ENCODE data around the gene MYMX. TPM values are rescaled to one million over a fixed set of nuclear protein-coding genes. Genes with fewer than 3 reads are reported as not detected.
A peak's percentile ranks its signal among the peaks of the same experiment; 100 is the strongest.

MYMX gene
- total RNA-seq, 1 donor from 2014 or later, result not detected

DNA sequence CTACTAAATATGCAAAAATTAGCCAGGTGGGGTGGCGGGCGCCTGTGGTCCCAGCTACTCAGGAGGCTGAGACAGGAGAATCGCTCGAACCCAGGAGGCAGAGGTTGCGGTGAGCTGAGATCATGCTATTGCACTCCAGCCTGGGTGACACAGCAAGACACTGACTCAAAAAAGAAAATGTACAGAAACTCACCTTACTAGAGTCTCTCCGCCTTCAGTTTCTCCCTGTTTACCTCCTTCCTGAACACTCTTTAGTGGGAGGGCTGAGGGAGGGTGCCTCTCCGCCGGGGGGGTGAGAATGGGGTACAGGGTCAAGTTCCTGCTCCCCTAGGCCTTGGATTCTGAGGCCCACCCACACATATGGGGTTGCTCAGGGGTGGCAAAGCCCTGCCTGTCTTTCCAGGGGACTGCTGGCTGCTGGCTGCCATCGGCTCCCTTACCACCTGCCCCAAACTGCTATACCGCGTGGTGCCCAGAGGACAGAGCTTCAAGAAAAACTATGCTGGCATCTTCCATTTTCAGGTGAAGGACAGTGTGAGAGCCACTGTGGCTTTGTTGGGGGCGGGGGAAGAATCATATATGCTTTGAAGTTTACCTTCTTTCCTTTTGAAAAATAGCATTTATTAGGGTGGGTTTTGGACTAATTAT lies 44.7 kb upstream of the MYMX start:
- H3K9me3 Mint-ChIP-seq, result no peaks in the 10 kb centered on the region
- ChIA-PET CTCF (interaction anchor here (0.8 to 2.2 kb wide), 11 partner anchors 11 to 166 kb away, joined by 3 to 39 read pairs (median 4); partner anchors contain the start of gene AARS2), POLR2A (interaction anchor here (0.6 to 1.5 kb wide), 2 partner anchors 75 to 141 kb away, joined by 3 to 5 read pairs; partner anchors contain the start of genes AARS2 and HSP90AB1)
- H3K36me3 Mint-ChIP-seq (ENCODE audit: low read depth), result no peaks in the 10 kb centered on the region
- intact Hi-C loops (cut with micrococcal nuclease), result loop anchor here (1.0 to 5.0 kb wide), 6 partner anchors 66 to 285 kb away; partner anchors contain the start of genes AARS2 and NFKBIE
- DNase-seq, result no peak
- no peak overlapping the region for H3K4me3 Mint-ChIP-seq
- peaks cover 9% of the 10 kb centered on the region for H3K4me1 Mint-ChIP-seq
- no peak overlapping the region for H3K27ac Mint-ChIP-seq
- ATAC-seq (ENCODE audit: low read depth), result no peak
- TF ChIP-seq, protein P1, sequence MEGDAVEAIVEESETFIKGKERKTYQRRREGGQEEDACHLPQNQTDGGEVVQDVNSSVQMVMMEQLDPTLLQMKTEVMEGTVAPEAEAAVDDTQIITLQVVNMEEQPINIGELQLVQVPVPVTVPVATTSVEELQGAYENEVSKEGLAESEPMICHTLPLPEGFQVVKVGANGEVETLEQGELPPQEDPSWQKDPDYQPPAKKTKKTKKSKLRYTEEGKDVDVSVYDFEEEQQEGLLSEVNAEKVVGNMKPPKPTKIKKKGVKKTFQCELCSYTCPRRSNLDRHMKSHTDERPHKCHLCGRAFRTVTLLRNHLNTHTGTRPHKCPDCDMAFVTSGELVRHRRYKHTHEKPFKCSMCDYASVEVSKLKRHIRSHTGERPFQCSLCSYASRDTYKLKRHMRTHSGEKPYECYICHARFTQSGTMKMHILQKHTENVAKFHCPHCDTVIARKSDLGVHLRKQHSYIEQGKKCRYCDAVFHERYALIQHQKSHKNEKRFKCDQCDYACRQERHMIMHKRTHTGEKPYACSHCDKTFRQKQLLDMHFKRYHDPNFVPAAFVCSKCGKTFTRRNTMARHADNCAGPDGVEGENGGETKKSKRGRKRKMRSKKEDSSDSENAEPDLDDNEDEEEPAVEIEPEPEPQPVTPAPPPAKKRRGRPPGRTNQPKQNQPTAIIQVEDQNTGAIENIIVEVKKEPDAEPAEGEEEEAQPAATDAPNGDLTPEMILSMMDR (IDR thresholded peaks at IDR 0.05), result no peak
- peaks cover 7% of the 10 kb centered on the region for H3K27me3 Mint-ChIP-seq

DNA sequence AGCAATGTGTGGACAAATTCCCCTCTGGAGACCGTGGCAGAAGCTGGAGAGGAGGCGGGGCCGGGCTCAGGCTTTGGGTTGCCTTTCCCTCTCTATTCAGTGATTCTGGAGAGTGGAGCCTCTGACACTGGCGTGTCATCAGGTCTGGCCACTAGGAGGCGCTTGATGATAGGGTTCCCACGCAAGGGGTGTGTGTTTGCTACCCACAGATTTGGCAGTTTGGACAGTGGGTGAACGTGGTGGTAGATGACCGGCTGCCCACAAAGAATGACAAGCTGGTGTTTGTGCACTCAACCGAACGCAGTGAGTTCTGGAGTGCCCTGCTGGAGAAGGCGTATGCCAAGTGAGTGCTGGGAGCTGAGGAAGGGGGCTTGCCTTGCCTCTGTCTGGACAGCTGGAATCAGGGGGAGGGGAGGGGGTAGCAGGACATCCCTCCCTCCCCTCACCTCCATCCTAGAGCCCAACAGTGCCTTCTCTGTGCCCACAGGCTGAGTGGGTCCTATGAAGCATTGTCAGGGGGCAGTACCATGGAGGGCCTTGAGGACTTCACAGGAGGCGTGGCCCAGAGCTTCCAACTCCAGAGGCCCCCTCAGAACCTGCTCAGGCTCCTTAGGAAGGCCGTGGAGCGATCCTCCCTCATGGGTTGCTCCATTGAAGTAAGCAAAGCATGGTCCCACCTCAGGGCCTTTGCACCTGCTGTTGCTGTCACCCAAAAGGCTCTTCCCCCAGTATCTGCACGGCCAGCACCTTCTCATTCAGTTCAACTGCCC lies 43.8 kb upstream of the MYMX start:
- no peaks in the 10 kb centered on the region for H3K9me3 Mint-ChIP-seq
- H3K4me3 Mint-ChIP-seq, result no peak overlapping the region
- no peaks in the 10 kb centered on the region for H3K36me3 Mint-ChIP-seq (ENCODE audit: low read depth)
- peaks cover 14% of the 10 kb centered on the region for H3K4me1 Mint-ChIP-seq
- peak; percentile 63 for DNase-seq
- peak; percentile 75 for ATAC-seq (ENCODE audit: low read depth)
- ChIA-PET POLR2A (interaction anchor here (1.5 kb wide), 1 partner anchor 75 kb away, joined by 5 read pairs; the partner anchor contains the start of gene HSP90AB1), CTCF (interaction anchor here (0.6 to 2.2 kb wide), 18 partner anchors 11 to 165 kb away, joined by 3 to 39 read pairs (median 3); no protein-coding TSS in a partner anchor)
- H3K27ac Mint-ChIP-seq, result no peak overlapping the region
- intact Hi-C loops (cut with micrococcal nuclease), result loop anchor here (1.0 to 5.0 kb wide), 6 partner anchors 65 to 284 kb away; partner anchors contain the start of genes AARS2 and NFKBIE
- TF ChIP-seq, protein P1 (IDR thresholded peaks at IDR 0.05), result no peak
- H3K27me3 Mint-ChIP-seq, result peaks cover 7% of the 10 kb centered on the region

DNA sequence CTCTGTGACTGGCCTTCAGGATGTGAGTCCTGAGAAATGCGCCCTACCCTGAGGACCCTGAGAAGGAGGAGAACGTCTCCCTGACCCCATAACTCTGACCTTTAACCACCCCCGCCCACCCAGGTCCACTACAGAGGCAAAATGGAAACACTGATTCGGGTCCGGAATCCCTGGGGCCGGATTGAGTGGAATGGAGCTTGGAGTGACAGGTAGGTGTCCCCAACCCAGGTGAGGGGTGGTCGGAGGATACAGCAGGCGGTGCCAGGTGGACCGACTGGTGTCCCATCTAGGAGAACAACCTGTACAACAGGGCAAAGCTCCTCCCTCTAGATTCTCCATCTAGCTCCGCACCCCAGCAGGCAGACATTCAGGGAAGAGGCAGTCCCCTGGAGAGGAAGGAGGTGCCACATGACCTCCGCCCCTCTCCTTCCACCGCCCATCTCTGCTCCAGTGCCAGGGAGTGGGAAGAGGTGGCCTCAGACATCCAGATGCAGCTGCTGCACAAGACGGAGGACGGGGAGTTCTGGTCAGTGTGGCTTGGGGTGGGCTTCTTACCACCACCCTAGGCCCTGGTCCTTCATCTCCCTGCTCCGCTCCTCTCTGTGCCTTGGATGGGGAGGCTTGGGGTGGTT lies 40.5 kb upstream of the MYMX start:
- Mint-ChIP-seq H3K9me3 (no peaks in the 10 kb centered on the region), H3K4me3 (peak overlapping the region; percentile 38), H3K4me1 (peaks cover 14% of the 10 kb centered on the region), H3K36me3 (ENCODE audit: low read depth) (no peaks in the 10 kb centered on the region), H3K27me3 (peaks cover 3% of the 10 kb centered on the region), H3K27ac (no peak overlapping the region)
- intact Hi-C loops (cut with micrococcal nuclease), result no loop called here
- ChIA-PET CTCF (interaction anchor here (0.9 to 2.2 kb wide), 2 partner anchors 92 to 163 kb away, joined by 3 to 7 read pairs; no protein-coding TSS in a partner anchor), POLR2A (interaction anchor here (3.0 kb wide), 1 partner anchor 70 kb away, joined by 15 read pairs; the partner anchor contains the start of gene HSP90AB1)
- ATAC-seq (ENCODE audit: low read depth) (no peak), DNase-seq (no peak)
- TF ChIP-seq, protein P1 (IDR thresholded peaks at IDR 0.05), result no peak

DNA sequence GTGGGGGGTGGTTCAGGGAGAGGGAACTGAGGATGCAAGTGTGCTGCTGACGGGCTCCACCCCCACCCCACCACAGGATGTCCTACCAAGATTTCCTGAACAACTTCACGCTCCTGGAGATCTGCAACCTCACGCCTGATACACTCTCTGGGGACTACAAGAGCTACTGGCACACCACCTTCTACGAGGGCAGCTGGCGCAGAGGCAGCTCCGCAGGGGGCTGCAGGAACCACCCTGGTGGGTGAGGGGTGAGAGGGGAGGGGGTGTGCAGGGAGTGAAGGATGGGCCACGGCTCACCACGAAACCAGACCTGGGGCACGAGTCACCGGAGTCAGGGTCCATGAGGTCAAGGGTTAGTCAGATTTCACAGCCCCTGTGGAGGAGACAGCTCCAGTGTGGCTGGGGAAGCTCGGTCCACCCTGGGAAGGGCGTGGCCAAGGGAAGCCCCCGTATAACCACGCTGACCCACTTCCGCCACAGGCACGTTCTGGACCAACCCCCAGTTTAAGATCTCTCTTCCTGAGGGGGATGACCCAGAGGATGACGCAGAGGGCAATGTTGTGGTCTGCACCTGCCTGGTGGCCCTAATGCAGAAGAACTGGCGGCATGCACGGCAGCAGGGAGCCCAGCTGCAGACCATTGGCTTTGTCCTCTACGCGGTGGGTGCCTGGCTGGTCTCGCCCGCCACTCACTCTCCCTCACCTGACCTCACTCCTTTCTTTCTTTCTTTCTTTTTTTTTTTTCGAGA lies 39.8 kb upstream of the MYMX start:
- ATAC-seq (ENCODE audit: low read depth), result peak; percentile 79
- CTCF ChIA-PET, result interaction anchor here (0.9 to 2.2 kb wide), 2 partner anchors 91 to 162 kb away, joined by 3 to 7 read pairs; no protein-coding TSS in a partner anchor
- H3K9me3 Mint-ChIP-seq, result no peaks in the 10 kb centered on the region

More for the DNA sequence above, 39.8 kb upstream of the MYMX start:
- peaks cover 3% of the 10 kb centered on the region for H3K27me3 Mint-ChIP-seq
- peak; percentile 29 for DNase-seq
- peak overlapping the region; percentile 38 for H3K4me3 Mint-ChIP-seq
- H3K4me1 Mint-ChIP-seq, result peaks cover 14% of the 10 kb centered on the region
- peak overlapping the region; percentile 2 for H3K27ac Mint-ChIP-seq
- intact Hi-C loops (cut with micrococcal nuclease), result no loop called here
- TF ChIP-seq, protein P1 (IDR thresholded peaks at IDR 0.05), result no peak
- POLR2A ChIA-PET, result interaction anchor here (0.6 to 3.0 kb wide), 2 partner anchors 70 to 125 kb away, joined by 3 to 15 read pairs; partner anchors contain the start of gene HSP90AB1
- H3K36me3 Mint-ChIP-seq (ENCODE audit: low read depth), result no peaks in the 10 kb centered on the region

Measured in activated B cell treated with CpG ODN at 0.5 μM for 24 hours (primary cell).